WERI-Rb-1 (cell line): ENCODE results near the gene ABCA3.

Experiments
- DNase-seq: peaks from one replicate; pipeline ENCODE4 v3.0.0-alpha.2; 2020
- H3K27ac ChIP-seq: fragments of 250-450 bp; sonication (Bioruptor Pico); 2 replicates; pipeline ENCODE4 v1.5.1; 2020; ENCODE audit warnings: mild to moderate bottlenecking, moderate library complexity
- H3K27me3 ChIP-seq: fragments of 250-450 bp; sonication (Bioruptor Pico); 2 replicates; pipeline ENCODE4 v1.5.1; 2021; ENCODE audit warnings: mild to moderate bottlenecking, low read depth, moderate library complexity; ENCODE audit not compliant: insufficient read depth, severe bottlenecking
- H3K36me3 ChIP-seq: fragments of 250-450 bp; sonication (Bioruptor Pico); 2 replicates; pipeline ENCODE4 v1.5.1; 2020; ENCODE audit warnings: mild to moderate bottlenecking, moderate library complexity
- H3K4me3 ChIP-seq: 2 replicates; pipeline ENCODE4 v1.5.1; 2011; ENCODE audit warnings: low read depth, mild to moderate bottlenecking, control low read depth, low read length
- H3K9me3 ChIP-seq: fragments of 250-450 bp; sonication (Bioruptor Pico); 2 replicates; pipeline ENCODE4 v1.5.1; 2021; ENCODE audit warnings: mild to moderate bottlenecking, moderate library complexity; ENCODE audit not compliant: severe bottlenecking
- CTCF ChIP-seq: IDR thresholded peaks from 2 replicates; pipeline ENCODE4 v1.5.1; 2011; ENCODE audit warnings: low read depth, mild to moderate bottlenecking, control low read depth, inconsistent platforms, low read length

ABCA3 gene

DNA sequence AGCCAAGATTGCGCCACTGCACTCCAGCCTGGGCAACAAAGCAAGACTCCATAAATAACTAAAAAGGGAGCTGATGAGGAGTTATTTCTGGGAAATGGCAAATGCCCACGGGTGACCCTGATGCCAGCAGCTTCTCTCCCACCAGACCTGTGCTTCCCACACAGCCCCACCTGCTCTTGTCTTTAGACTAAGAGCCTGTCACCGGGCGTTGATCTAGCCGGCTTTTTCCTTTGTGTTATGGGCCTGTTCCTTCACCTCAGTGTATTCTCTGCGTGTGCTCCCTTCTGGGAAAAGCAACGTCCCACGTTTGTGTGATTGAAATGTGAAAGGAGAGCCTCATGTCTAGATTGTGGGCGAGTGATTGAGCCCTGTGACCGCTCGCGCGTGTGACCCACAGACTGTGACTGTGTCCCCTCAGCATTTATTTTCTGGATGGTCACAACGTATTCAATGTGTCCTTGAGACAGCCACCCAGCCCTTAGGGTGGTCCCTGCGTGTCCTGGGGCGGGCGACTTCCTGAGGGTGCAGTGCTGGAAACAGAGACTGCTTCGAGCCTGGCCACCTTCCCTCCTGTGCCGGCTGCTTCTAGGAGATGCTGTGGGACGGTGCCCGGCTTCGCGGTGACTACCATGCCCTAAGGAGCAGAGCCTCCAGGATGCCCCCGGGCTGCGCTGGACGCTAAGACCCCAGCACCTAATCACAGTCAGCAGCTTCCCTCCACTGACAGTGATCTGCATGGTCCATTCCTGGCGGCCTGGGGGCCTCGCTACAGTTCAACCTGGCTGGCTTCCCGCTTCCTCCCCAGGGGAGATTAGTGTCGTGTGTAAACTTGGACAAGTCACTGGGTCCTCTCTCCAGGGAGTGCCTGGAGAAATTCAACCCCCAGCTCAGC lies 64.8 kb downstream of the ABCA3 start:
- no peak for TF ChIP-seq CTCF
- no peak overlapping the region for H3K4me3 ChIP-seq

GRCh38 chr16:2273931-2274330 lies 66.6 kb downstream of the ABCA3 start:
- DNase-seq, result peak; percentile 91

More for the DNA sequence above, 64.8 kb downstream of the ABCA3 start:
- no peak for DNase-seq
- Histone ChIP-seq H3K9me3 (no peaks in the 10 kb centered on the region), H3K27me3 (no peaks in the 10 kb centered on the region), H3K27ac (peak overlapping the region; percentile 91), H3K36me3 (peaks cover 48% of the 10 kb centered on the region)

GRCh38 chr16:2273484-2273883 lies 67.0 kb downstream of the ABCA3 start:
- TF ChIP-seq CTCF, result no peak
- no peaks in the 10 kb centered on the region for H3K9me3 ChIP-seq
- H3K27me3 ChIP-seq, result no peaks in the 10 kb centered on the region
- peak overlapping the region; percentile 91 for H3K27ac ChIP-seq
- H3K4me3 ChIP-seq, result no peak overlapping the region
- H3K36me3 ChIP-seq, result peaks cover 40% of the 10 kb centered on the region
- DNase-seq, result peak; percentile 61

More at GRCh38 chr16:2273931-2274330, 66.6 kb downstream of the ABCA3 start:
- TF ChIP-seq CTCF, result 0 out of 2 replicates have a peak, but pooled peaks have one; percentile 12
- Histone ChIP-seq H3K27ac (peak overlapping the region; percentile 91), H3K9me3 (no peaks in the 10 kb centered on the region), H3K4me3 (no peak overlapping the region), H3K36me3 (peaks cover 45% of the 10 kb centered on the region), H3K27me3 (no peaks in the 10 kb centered on the region)

GRCh38 chr16:2271848-2272461 lies 68.6 kb downstream of the ABCA3 start:
- H3K36me3 ChIP-seq, result peaks cover 26% of the 10 kb centered on the region
- no peaks in the 10 kb centered on the region for H3K27me3 ChIP-seq
- no peaks in the 10 kb centered on the region for H3K9me3 ChIP-seq
- peak overlapping the region; percentile 91 for H3K27ac ChIP-seq
- peak; percentile 18; the same call in 1 of the 2 replicates for TF ChIP-seq CTCF
- DNase-seq, result no peak
- no peak overlapping the region for H3K4me3 ChIP-seq

DNA sequence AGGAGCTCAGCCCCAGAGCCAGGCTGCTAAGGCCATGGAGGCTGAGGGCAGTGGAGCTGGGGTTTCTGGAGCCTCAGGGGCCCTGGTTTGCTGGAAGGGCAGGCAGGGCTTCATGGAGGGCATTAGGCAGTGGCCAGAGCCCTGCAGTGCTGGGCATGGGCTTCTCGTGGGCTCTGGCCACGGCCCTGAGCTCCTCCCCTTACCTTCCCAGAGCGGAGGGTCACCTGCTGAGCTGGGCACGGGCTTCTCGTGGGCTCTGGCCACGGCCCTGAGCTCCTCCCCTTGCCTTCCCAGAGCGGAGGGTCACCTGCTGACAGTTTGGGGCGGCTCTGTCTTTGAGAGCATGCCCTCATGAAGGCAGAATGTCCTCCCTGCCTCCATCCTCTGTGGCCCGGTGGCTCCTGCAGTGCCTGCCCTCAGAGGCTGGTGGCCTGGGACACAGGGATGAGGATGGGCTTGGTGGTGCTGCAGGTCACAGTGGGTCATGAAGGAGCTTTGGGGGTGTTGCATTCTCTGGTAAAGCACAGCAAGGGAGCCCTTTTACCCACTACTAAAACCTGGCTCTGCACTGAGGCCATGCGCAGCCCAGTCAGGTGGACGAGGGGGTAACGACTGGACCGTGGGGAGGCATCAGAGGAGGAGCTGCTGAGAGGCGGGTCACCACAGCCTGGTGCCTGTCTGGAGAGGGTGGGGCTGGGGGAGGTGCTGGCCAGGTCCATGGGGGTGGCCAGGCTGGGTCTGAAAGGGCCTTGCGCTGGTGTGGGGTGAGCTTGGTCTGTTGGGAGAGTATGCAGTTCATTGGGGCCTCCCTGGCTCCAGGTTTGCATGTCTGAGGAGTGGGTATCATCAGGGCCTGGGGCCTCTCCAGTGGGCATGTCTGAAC lies 69.7 kb downstream of the ABCA3 start:
- H3K27me3 ChIP-seq, result no peaks in the 10 kb centered on the region
- H3K27ac ChIP-seq, result peak overlapping the region; percentile 97
- H3K9me3 ChIP-seq, result no peaks in the 10 kb centered on the region
- DNase-seq, result no peak
- no peak overlapping the region for H3K4me3 ChIP-seq
- no peak for TF ChIP-seq CTCF
- H3K36me3 ChIP-seq, result peaks cover 29% of the 10 kb centered on the region
